Measurements from ENCODE around the gene SNX8.
A peak's percentile ranks its signal among the peaks of the same experiment; 100 is the strongest.

SNX8 gene

GRCh38 chr7:2241580-2242540, 72.4 kb downstream of the SNX8 start, which contains the start of the genes MRM2 and NUDT1:
TSS of gene MRM2 (minus strand) at chr7:2242205. CDS start at chr7:2242169, 36 bp downstream.
TSS of gene NUDT1 (plus strand) at chr7:2242226. CDS start at chr7:2244575, 2,349 bp downstream.
- no peak for TF ChIP-seq CTCF (IDR thresholded peaks at IDR 0.05; ENCODE audit: low read depth, low read length)
- H3K4me3 ChIP-seq (ENCODE audit: low read depth, low read length), result peak within 1 kb of the TSS; percentile 87

- H3K4me3 ChIP-seq (ENCODE audit: low read depth, low read length), result no peak overlapping the region
- no peak for TF ChIP-seq CTCF (IDR thresholded peaks at IDR 0.05; ENCODE audit: low read depth, low read length)
Observed at GRCh38 chr7:2239242-2239641, 75.0 kb downstream of the SNX8 start.

- H3K4me3 ChIP-seq (ENCODE audit: low read depth, low read length), result no peak overlapping the region
Observed at GRCh38 chr7:2237109-2237602, 77.1 kb downstream of the SNX8 start.

GRCh38 chr7:2233926-2234325, 80.3 kb downstream of the SNX8 start:
- H3K4me3 ChIP-seq (ENCODE audit: low read depth, low read length), result no peak overlapping the region

More at GRCh38 chr7:2237109-2237602, 77.1 kb downstream of the SNX8 start:
- TF ChIP-seq CTCF (IDR thresholded peaks at IDR 0.05; ENCODE audit: low read depth, low read length), result no peak

GRCh38 chr7:2232766-2233520, 81.3 kb downstream of the SNX8 start, which contains the start of gene MAD1L1:
TSS of gene MAD1L1 (minus strand) at chr7:2232945. CDS start at chr7:2230133, 2,812 bp downstream.
- TF ChIP-seq CTCF (IDR thresholded peaks at IDR 0.05; ENCODE audit: low read depth, low read length), result no peak
- peak within 1 kb of the TSS; percentile 85 for H3K4me3 ChIP-seq (ENCODE audit: low read depth, low read length)

More at GRCh38 chr7:2233926-2234325, 80.3 kb downstream of the SNX8 start:
- no peak for TF ChIP-seq CTCF (IDR thresholded peaks at IDR 0.05; ENCODE audit: low read depth, low read length)

GRCh38 chr7:2231992-2232765, 82.1 kb downstream of the SNX8 start:
- TF ChIP-seq CTCF (IDR thresholded peaks at IDR 0.05; ENCODE audit: low read depth, low read length), result no peak
- peak overlapping the region; percentile 85 for H3K4me3 ChIP-seq (ENCODE audit: low read depth, low read length)

All from WI38 (cell line).